HG03025 (cell line): ENCODE measurements around the gene ENPP3.

Experiments used
- ATAC-seq: cut with Tn5 transposase; IDR thresholded peaks from one replicate; pipeline ENCODE4 v1.9.1; 2021; ENCODE audit warnings: mild to moderate bottlenecking, moderate library complexity; ENCODE audit not compliant: unreplicated experiment, low FRiP score

The ENPP3 gene

GRCh38 chr6:131789219-131789618 lies 152.1 kb downstream of the ENPP3 start:
- ATAC-seq, result no peak

- no peak for ATAC-seq
Observed at GRCh38 chr6:131791476-131791875, 154.4 kb downstream of the ENPP3 start.

DNA sequence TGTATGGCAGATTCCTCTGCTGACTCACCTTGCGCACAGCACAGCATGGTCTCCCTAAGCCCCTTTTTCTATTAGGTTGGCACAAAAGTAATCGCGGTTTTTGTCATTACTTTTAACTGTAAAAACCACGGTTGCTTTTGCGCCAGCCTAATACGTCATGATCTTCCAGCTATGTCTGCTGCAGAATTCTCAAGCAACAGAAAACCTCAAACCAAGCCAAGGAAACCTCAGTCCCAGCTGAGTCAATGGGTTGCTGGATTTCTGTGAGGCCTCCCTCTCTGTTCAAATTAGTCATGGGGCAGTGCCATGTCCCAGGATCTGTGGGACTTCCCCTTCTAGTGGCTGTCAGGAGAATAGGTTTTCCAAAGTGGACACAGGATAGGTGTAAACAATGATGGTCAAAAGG lies 155.0 kb downstream of the ENPP3 start:
- ATAC-seq, result no peak

GRCh38 chr6:131795366-131795765 lies 158.3 kb downstream of the ENPP3 start:
- ATAC-seq, result no peak
